ENCODE measurements around the gene TGFA. TPM values are rescaled to one million over a fixed set of nuclear protein-coding genes. Genes with fewer than 3 reads are reported as not detected.

TGFA gene
- total and polyA plus RNA-seq, 4 donors, result 1.1 to 2.9 (median 1.7) TPM

- Histone ChIP-seq H3K27me3 (ENCODE audit: control insufficient read depth in 4 of 4, insufficient read depth in 4 of 4, low read length in 3 of 4) (peaks cover 0 to 11% (median under 1%) of the 10 kb centered on the region in 4 donors), H3K9me3 (ENCODE audit: control insufficient read depth in 4 of 4, low read length in 3 of 4) (no peaks in the 10 kb centered on the region), H3K27ac (ENCODE audit: low read depth in 1 of 2, low read length in 2 of 2) (no peak overlapping the region), H3K36me3 (ENCODE audit: control insufficient read depth in 4 of 4, insufficient read depth in 3 of 4, low read depth in 1 of 4, low read length in 3 of 4) (no peaks in the 10 kb centered on the region), H3K9ac (ENCODE audit: low read depth in 1 of 2, low read length in 2 of 2) (no peak overlapping the region), H3K4me1 (ENCODE audit: control insufficient read depth in 4 of 4, insufficient read depth in 4 of 4, low read length in 3 of 4) (no peaks in the 10 kb centered on the region), H3K4me3 (ENCODE audit: low read depth in 1 of 3, low read length in 3 of 3) (no peak overlapping the region)
- no peak for DNase-seq (ENCODE audit: low spot score)
- 93% methylated on average over 6 of the region's 6 CpGs for WGBS
- TF ChIP-seq RXRA (IDR thresholded peaks at IDR 0.05) (no peak), CTCF (IDR thresholded peaks at IDR 0.05; ENCODE audit: low read depth, low read length, missing input control) (no peak), HNF4G (IDR thresholded peaks at IDR 0.05) (no peak), FOXA1 (IDR thresholded peaks at IDR 0.05) (no peak), ATF3 (IDR thresholded peaks at IDR 0.05) (no peak), TAF1 (conservative IDR thresholded peaks at IDR 0.05) (no peak), JUND (IDR thresholded peaks at IDR 0.05) (no peak), MAX (IDR thresholded peaks at IDR 0.05) (no peak), YY1 (IDR thresholded peaks at IDR 0.05) (no peak), SP1 (IDR thresholded peaks at IDR 0.05) (no peak), ZBTB33 (IDR thresholded peaks at IDR 0.05) (no peak), EGR1 (IDR thresholded peaks at IDR 0.05; ENCODE audit: low read depth in 2 of 2) (no peak), NR2F2 (IDR thresholded peaks at IDR 0.05) (no peak), REST (IDR thresholded peaks at IDR 0.05) (no peak), HNF4A (conservative IDR thresholded peaks at IDR 0.05) (no peak), FOXA2 (IDR thresholded peaks at IDR 0.05) (no peak), GABPA (IDR thresholded peaks at IDR 0.05 in 1 of 2, conservative IDR thresholded peaks at IDR 0.05 in 1 of 2) (no peak), RAD21 (IDR thresholded peaks at IDR 0.05) (no peak)
Measured at GRCh38 chr2:70569559-70569958, 15.9 kb upstream of the TGFA start.

Measured in liver (tissue), 9 donors.